ENCODE data around the gene GTPBP1.
A peak's percentile ranks its signal among the peaks of the same experiment; 100 is the strongest.

GTPBP1 gene

DNA sequence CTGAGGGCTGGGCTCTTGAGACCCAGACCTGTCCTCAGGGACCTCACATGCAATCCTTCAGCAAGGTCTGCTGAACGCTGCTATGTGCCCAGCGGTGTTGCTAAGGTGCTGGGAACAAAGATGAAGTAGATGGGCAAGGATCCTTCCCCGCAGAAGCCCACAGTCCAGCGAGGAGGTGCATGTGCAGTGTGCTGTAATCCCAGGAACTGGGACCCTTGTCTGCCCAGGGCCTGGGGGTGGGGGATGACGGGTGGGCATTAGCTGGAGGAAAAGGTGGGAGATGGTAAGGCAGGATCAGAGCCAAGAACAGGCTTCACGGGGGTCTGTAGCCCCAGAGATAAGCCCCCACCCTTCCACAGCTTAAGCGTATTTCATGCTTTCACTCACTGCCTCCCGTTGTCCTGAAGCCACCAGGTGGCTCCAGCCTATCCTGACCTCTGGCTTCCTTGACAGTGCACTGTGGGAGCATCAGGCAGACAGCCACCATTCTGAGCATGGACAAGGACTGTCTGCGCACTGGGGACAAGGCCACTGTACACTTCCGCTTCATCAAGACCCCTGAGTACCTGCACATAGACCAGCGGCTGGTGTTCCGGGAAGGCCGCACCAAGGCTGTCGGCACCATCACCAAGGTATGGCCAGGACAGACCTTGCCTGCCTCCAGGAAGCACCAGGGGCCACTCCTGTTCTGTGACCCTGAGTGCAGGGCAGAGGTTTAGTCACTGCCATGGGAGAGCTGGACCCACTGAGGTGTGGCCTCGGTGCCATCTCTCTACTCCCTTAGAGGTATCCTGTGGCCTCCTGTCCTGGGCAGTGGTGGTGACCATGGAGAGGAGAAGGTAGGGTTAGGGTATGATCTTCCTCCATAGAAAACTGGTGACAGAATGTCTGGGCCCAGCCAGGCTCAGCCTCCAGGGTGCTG is 22.0 kb downstream of the GTPBP1 start:
- no peak for DNase-seq

DNA sequence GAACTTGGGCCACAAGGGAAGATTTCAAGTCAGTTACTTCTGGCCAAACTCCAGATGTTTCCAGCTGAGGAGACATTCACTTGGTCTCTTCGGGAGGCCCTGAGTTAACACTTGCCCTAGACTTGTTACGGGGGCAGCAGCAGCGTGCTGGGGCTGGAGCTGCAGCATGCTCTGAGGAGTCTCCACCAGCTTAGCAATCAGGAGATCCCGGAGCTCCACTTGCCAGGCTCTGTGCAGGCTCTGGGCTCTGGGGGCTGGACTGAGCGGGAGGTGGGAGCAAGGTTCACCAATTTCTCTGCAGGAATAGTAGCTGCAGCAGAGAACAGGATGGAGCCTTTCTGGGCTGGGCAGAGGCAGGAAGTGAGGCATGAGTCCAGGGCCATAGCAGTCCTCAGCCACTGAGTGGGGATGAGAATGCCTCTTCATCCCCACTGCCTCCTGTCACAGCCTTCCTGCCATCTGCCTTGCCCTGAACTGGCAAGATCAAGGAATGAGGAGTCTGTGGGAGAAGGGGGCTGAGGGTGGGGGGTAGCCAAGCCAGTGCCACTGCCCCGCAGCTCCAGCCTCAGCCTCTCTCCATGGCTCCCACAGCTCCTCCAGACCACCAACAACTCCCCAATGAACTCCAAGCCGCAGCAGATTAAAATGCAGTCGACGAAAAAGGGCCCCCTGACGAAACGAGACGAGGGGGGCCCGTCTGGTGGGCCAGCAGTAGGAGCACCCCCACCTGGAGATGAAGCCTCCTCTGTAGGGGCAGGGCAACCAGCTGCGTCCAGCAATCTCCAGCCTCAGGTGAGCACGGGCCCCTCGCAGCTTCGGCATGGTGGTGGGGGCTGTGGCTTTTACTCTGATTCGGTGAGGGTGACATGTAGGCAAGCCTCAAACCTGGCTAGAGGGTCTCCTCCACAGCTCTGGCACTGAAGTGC is 23.4 kb downstream of the GTPBP1 start:
- no peak for DNase-seq

DNA sequence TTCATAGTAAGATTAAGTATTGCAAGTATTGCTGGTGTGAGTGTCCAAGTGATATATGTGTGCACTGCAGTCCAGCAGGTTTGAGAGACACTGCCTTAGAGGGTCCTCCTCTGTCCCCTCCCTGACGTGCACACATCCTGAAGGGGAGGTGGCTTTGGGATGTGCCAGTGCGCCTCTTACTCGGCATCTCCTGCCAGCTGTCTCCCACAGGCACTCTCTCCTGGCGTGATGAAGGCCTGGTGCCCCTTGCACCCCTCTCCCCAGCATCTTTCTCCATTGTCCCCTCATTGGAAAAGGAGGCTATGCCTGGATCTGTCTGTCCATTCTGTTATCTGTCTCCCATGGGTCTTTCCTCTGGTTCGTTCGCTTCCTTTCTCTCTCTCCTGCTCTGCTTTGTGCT is 24.2 kb downstream of the GTPBP1 start:
- no peak for DNase-seq

DNA sequence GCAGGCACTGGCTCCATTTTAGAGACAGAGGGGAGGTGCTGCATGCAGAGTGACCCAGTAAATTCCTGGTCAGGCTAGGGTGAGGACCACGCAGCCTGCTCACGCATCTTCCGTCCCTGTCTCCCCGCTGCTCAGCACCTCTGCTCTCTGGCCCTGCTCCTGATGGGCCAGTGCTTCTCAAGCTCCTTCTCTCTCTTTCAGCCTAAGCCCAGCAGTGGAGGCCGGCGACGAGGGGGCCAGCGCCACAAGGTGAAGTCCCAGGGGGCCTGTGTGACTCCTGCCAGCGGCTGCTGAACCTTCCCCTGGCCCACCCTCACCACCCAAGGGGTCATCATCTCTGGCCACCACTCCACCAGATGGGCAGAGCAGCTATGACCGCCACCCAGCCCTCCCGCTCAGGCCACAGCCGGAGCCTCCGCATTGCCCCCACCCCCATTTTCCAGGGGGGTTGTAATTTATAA is 24.7 kb downstream of the GTPBP1 start:
- no peak for DNase-seq

DNA sequence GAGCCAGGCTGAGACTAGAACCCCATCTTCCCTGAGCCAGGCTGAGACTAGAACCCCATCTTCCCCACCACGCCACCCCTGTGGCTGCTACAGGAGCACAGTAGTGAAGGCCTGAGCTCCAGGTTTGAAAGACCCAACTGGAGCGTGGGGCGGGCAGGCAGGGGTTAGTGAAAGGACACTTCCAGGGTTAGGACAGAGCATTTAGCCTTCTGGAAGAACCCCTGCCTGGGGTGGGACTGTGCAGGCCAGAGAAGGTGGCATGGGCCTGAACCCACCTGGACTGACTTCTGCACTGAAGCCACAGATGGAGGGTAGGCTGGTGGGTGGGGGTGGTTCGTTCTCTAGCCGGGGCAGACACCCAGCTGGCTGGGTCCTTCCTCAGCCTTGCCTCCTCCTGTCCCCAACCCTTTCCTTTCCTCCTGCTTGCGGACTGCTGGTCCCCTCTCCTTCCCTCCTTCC is 26.0 kb downstream of the GTPBP1 start:
- no peak for DNase-seq

DNA sequence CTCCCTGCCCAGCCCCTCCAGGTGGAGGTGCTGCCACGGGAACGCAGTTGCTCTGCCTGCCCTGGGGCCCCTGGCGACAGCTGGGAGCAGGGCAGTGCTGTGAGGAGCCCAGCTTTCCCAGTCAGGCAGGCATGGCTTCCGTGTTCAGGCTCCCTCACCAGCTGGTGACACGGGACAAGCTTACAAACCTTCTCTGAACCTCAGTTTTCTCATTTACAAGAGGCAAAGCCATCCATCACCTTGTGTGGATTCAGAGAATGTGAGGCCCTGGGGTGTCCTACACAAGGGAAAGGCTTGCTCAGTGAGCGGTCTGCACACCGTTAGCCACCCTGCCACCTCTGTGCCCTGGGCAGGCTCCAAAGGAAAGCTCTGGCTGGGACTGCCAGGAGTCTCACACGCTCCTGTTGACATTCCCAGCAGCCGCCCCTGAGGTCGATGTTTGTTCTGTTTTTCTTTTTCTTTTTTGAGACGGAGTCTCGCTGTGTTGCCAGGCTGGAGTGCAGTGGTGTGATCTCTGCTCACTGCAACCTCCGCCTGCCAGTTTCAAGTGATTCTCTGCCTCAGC is 26.6 kb downstream of the GTPBP1 start:
- DNase-seq = no peak

DNA sequence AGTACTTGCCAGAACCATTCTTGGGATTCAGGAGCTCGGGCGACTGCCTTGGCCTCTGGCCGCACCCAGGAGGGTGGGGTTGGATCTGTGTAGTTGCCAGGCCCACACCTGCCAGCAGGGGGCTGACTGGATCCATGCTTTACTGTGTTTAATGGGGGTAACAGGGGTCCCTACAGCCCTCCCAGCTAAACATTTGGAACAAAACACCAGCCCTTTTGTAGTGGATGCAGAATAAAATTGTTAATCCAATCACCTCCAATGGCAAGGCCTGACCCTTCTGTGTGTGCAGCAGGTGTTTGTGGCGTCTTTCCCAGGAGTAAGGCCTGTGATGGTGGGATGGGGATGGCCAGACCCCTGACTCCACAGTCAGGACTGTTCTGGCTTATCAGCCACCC is 27.6 kb downstream of the GTPBP1 start:
- peak in 2 of 3 donors; percentile 48 to 62 for DNase-seq

DNA sequence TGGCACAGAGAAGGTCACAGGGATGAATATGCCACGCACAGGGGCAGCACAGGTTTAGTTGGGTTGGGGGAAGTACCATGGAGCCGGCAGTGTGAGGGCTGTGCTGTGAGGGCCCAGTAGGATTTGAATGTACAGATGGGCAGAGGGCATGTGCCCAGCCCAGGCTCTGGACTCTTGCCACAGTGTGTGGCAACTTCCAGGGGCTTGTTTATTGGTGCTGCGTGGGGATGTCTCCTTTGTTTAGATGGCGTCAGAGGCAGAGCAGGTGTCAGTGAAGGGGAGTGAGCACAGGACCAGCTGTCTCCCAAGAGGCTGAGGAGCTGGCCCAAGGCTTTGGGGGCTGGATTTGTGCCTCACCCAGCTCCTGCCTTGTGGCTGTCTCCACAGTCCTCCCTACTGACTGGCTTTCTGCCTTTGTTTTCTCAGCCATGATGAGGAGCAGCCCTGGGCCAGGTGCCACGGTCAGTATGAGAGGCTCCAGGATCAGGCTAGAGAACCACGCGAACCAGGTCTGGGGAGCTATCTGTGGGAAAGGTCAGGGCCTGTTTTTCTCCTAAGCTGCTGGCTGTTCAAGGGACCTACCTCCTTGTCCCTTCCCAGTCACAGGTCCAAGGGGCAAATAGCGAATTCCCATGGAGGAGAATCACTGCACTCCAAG is 28.1 kb downstream of the GTPBP1 start:
- DNase-seq = no peak

DNA sequence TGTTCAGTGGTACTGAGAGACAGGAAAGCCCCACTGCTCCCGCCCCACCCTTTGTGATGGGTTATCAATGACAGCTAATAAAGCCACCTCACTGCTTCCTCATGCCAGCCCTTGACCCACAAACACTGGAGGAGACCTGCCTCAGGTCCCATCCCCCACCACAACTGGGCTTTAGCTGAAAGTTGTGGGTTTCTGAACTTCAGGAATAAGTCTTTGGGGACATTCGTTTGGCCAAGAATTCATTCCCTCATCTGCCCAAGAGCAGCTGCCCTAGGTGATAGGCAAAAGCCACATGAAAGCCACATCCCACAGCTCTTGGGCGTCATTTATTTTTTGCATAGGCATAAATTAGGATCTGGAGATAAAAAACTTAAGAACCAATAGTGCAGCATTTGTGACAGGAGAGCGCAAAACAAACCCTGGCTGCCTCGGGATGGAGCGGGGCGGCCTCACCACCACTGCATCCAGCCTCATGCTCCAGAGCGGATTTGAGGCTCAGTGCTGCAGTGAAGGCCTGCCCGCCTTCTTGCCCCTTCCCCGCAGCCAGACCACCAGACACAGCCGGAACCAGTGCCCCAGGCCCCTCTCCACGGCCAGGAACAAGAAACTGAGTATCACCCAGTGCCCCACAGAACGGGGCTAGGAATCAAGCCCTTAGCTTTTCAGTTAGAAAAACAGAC is 28.8 kb downstream of the GTPBP1 start:
- no peak for DNase-seq

DNA sequence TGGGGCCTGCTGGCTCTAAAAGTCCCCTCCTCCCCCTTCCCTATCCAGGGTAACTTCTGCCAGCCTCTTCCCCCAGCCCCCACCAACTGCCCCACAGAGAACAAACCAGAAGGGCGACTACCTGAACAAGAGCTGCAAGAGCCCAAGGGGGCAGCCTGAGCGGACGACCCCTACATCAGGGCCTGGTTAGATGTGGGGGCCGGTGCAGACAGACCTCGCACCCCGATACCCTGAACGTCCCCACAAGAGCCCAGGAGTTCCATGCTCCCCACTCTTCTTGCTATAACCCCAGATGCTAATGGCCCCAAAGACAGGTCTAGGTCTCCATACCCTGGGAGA is 29.4 kb downstream of the GTPBP1 start:
- no peak for DNase-seq

DNA sequence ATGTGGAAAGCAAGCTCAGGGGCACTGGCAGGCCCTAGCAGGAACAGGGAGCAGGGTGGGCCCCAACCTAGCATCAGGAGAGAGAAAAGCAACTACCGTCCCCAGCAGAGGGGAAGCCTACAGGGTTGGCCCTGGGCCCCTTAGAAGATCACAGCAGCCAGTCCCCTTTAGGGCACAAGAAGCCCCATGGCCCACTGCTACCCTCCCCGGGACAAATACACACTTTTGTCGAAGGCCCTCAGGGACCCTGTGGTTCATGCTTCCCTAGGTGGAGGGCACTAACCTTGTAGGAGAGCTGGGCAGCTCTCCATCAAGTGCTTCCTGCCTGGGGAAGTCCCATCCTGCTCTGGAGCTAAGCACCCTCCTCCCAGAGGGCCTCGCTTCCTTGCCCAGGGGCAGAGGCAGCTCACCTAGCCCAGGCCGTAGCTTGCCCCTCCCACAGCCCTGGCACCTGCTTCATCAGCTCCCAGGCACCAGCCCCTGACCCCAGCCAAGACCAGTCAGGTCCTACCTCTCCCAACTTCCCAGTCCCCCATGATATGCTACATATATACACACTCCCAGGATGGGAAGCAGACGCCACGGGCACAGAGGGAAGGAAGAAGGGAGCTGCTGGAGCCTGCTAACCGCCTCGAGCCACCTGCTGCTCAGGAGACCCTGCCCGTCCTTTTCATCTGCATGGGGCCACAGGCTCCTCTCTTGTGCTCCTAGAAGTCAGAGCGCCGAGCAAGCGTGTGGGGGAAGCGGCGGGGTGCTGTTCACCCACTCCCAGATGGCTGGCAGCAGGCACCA is 29.9 kb downstream of the GTPBP1 start:
- no peak for DNase-seq

DNA sequence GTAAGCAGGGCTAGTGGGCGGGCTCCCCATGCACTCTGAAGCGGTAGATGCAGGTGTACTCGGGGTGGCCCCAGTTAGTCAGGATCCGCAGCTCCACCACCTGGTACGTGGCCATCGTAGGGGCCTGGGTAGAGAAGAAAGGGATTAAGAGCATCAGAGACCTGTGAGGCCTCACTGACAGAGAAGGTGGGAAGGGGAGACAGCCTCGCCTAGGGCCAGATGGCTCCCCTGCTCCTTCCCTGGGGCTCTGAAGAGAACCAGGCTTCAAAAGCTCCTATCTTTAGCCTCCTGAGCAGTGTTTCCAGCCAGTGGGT is 30.5 kb downstream of the GTPBP1 start:
- no peak for DNase-seq

DNA sequence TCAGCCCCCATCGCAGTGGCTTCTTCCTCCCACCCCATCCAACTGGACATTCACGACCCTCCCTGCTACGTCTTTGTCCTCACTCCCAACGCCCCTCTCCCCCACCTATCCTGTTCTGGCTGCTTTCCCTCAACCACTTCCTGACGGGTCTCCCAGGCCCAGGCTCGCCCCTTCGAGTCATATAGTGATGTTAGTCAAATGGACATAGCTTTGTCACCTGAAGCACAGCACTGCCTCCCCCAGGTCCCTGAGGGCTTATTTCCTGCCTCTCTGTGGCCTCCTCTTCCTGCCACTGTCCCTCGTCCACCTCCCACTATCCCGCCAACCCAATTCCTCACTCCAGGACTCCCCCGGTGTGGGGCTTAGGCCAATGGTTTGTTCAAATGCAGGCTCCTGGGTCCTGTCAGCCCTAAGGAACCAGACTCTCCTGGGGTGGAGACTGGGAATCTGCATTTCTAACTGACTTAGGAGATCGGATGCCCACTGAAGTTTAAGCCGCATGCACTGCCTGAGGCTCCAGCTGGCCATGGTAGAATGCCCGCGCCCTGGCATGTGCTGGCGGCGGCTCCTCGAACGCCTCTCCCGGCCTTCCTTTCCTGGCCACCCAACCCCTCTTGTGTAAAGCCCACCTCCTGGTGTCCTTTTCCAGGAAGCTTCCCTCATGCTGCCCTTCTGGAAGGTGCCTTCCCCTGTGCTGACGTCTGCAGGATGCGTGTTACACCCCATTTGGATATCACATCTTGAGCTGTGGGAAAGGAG is 31.7 kb downstream of the GTPBP1 start:
- DNase-seq = no peak

DNA sequence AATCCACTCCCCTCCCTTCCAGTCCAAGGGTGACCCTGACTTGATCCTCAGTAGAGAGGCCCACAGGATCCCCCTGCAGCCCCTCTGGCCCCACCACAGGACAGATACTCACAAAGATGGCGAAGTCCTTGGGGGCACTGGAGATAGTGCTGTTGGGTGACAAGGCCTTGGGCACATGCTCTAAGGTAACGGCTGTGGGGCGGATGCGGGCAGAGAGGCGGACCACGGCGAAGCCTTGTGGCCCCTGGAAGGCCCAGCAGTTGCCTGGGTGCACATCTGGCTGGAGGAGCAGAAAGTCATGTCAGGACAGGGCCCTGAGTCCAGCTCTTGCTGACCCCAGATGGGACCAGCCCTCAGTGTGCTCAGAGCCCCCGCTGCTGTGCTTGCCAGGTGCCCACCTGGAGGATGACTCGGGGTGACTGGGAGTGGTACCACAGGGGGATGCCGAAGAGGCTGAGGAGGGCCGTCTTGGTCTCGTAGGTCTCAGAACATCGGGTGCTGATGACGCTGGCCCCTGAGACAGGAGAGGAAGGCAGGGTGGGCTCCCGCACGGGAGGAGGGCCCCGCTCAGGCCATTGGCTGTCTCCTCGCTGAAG is 32.8 kb downstream of the GTPBP1 start:
- DNase-seq = no peak

DNA sequence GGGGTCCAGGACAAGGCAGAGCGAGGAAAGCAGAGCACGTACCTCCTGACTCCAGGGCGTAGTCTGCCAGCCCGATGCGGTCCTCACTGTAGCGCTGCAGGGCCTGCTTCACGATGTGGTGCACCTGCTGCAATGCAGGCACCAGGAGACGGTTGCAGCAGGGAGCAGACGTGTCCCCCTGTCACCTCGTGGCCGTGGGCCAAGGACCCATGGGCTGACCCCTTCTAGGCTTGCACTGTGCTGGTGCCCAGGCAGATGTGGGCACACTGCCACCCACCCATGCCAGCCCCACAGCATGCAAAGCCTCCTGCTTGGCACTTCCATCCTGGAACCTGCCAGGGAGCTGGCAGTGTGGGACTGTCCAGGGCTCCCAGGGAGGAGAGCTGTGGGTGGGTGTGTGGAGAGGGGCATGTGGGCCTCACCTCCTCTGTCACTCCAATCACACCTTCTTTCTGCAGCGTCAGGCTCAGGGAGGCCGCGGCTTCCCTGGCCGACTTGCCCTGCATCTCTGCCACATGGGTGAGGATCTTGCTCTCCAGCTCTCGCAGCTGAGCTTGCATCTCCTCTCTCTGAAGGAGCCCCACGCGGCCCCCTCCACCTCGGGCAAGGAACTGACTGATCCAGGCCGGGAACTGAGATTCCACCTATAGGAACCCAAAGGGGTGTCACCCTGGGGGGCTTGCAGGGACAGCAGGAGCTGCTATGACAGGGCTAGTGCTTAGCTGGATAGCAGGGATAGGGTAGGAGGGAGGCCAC is 33.7 kb downstream of the GTPBP1 start:
- no peak for DNase-seq

DNA sequence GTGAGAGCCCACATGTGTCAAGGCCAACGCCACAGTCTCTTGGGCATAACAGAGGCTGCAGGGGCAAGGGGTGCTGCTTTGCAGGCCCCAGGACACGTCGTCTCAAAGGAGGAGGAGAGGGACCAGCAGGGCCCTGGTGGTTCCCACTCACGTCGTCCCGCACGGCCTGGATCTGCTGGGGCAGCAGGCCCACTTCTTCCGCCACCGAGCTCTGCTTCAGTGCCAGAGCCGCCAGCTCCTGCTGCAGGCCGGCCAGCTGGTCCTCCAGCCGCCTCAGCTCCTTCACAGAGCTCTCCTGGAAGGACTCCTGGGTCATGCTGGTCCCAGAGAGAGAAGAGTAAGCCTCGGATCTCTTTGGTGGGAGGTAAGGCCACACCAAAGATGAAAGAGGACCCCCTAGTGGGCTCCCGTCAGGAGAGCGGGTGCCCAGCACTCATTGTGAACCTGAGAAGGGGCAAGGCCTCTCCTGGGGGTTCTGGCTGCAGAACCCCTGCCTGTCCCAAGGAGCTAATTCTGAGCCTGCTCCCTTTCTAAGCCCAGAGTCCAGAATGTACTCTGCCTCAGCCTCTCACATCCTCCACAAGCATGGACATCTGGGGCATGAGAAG is 34.5 kb downstream of the GTPBP1 start:
- no peak for DNase-seq

DNA sequence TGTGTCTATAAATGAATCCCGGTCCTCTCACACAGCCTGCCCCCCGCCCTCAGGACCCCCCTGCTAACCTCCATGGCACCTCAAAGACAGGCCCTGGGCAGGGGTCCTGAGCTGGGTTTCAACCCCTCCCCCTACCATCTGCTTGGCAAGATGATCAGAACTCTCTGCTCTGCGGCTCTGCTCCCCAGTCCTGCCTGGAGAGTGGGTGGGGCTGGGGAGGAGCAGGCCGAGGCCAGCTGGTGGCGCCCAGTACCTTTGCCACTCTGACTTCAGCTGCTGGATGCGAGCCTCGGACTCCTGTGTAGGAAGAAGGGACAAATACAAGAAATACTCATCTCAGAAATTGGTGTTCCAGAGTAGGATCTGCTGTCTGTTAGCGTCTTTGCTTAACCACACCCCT is 35.0 kb downstream of the GTPBP1 start:
- DNase-seq = no peak

DNA sequence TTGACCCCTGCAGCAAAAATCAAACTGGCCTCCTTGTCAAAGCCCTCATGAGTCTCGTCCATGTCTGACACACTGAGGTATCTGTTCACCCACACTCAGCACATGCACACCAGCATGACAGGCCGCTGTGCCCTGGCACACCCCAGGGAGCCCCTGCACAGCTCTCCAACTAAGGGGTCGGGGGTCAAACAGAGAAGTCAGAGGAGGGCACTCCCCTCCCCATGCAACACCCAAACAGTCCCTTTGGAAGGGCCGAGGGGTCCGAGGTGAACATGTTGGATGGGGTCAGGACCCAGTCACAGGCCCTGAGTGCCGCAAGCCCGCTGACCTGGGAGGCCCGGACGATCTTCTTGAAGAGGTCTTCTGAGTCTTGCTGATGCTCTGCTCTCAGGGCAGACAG is 35.4 kb downstream of the GTPBP1 start:
- DNase-seq = no peak

DNA sequence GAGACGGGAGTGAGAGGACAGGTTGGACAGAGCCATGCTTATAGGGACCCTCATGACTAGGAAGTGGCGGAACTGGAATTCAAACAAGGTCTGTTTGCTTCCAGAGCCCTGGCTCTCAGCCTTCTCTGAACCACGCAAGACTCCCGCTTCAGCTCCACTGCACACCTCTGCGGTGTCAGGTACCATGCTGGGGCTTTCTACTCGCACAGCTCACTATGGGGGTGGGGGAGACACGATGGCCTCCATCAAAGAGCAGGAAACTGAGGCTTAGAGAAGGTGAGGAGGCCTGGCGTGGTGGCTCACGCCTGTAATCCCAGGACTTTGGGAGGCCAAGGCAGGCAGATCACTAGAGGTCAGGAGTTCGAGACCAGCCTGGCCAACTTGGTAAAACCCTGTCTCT is 35.8 kb downstream of the GTPBP1 start:
- no peak for DNase-seq
